Muscle layer of duodenum (tissue), 2 donors: ENCODE results near the gene ZFHX3.
"Not testable (repeated sequence)": the region's sequence is repeated elsewhere in the genome, so short reads cannot be mapped to it uniquely, and the experiment has no call there.

ENCODE experiments used
- H3K27ac ChIP-seq: one replicate; pipeline ENCODE4 v1.7.0; 2013; ENCODE audit warnings: mild to moderate bottlenecking, low read length
- H3K27me3 ChIP-seq: one replicate; pipeline ENCODE4 v1.7.0; 2013; ENCODE audit warnings: low read depth, mild to moderate bottlenecking, control low read depth, low read length
- H3K36me3 ChIP-seq, 2 donors: one replicate each; pipeline ENCODE4 v1.7.0; 2013; ENCODE audit warnings: low read length in 2 of 2, control low read depth in 1 of 2, mild to moderate bottlenecking in 1 of 2; ENCODE audit not compliant: insufficient read depth in 2 of 2, control insufficient read depth in 1 of 2
- H3K4me1 ChIP-seq, 2 donors: one replicate each; pipeline ENCODE4 v1.7.0; 2013; ENCODE audit warnings: low read length in 2 of 2, mild to moderate bottlenecking in 2 of 2, control low read depth in 1 of 2, moderate library complexity in 1 of 2; ENCODE audit not compliant: insufficient read depth in 2 of 2, control insufficient read depth in 1 of 2
- H3K4me3 ChIP-seq, 2 donors: one replicate each; pipeline ENCODE4 v1.7.0; 2013; ENCODE audit warnings: low read length in 2 of 2, low read depth in 1 of 2, mild to moderate bottlenecking in 1 of 2
- H3K9me3 ChIP-seq, 2 donors: one replicate each; pipeline ENCODE4 v1.7.0; 2013; ENCODE audit warnings: low read length in 2 of 2, control low read depth in 1 of 2, mild to moderate bottlenecking in 1 of 2; ENCODE audit not compliant: control insufficient read depth in 1 of 2
- donor health status: healthy.

The ZFHX3 gene

GRCh38 chr16:73083271-73083670 lies 35.3 kb upstream of the ZFHX3 start:
- Histone ChIP-seq H3K4me3 (no peak overlapping the region), H3K27ac (no peak overlapping the region), H3K27me3 (no peaks in the 10 kb centered on the region)

GRCh38 chr16:73082634-73083051 lies 34.7 kb upstream of the ZFHX3 start:
- not testable (repeated sequence) for H3K4me1 ChIP-seq, H3K4me3 ChIP-seq, H3K9me3 ChIP-seq, H3K27ac ChIP-seq, H3K36me3 ChIP-seq, H3K27me3 ChIP-seq

More at GRCh38 chr16:73083271-73083670, 35.3 kb upstream of the ZFHX3 start:
- peaks cover 0 to 4% of the 10 kb centered on the region in 2 donors for H3K9me3 ChIP-seq
- H3K4me1 ChIP-seq, result no peaks in the 10 kb centered on the region
- no peaks in the 10 kb centered on the region for H3K36me3 ChIP-seq

- Histone ChIP-seq H3K36me3 (no peaks in the 10 kb centered on the region), H3K27me3 (no peaks in the 10 kb centered on the region), H3K4me3 (no peak overlapping the region), H3K27ac (no peak overlapping the region), H3K4me1 (no peaks in the 10 kb centered on the region), H3K9me3 (peaks cover 0 to 2% of the 10 kb centered on the region in 2 donors)
Measured at GRCh38 chr16:73080931-73081330, 33.0 kb upstream of the ZFHX3 start.

- Histone ChIP-seq H3K27ac (no peak overlapping the region), H3K4me3 (no peak overlapping the region), H3K27me3 (no peaks in the 10 kb centered on the region), H3K9me3 (no peaks in the 10 kb centered on the region), H3K4me1 (peaks cover 0 to 5% of the 10 kb centered on the region in 2 donors), H3K36me3 (no peaks in the 10 kb centered on the region)
Measured at GRCh38 chr16:73076324-73076810, 28.4 kb upstream of the ZFHX3 start.

- Histone ChIP-seq H3K4me1 (peaks cover 0 to 14% of the 10 kb centered on the region in 2 donors), H3K27ac (no peak overlapping the region), H3K36me3 (no peaks in the 10 kb centered on the region), H3K27me3 (no peaks in the 10 kb centered on the region), H3K4me3 (no peak overlapping the region), H3K9me3 (no peaks in the 10 kb centered on the region)
Measured at GRCh38 chr16:73074382-73074781, 26.5 kb upstream of the ZFHX3 start.

GRCh38 chr16:73072051-73072450 lies 24.1 kb upstream of the ZFHX3 start:
- H3K36me3 ChIP-seq, H3K27ac ChIP-seq, H3K4me3 ChIP-seq, H3K9me3 ChIP-seq, H3K27me3 ChIP-seq: not testable (repeated sequence)
- peaks cover 8 to 22% of the 10 kb centered on the region in 2 donors for H3K4me1 ChIP-seq

- Histone ChIP-seq H3K4me1 (peaks cover 8 to 29% of the 10 kb centered on the region in 2 donors), H3K36me3 (peaks cover 0 to 3% of the 10 kb centered on the region in 2 donors), H3K27ac (no peak overlapping the region), H3K9me3 (no peaks in the 10 kb centered on the region), H3K27me3 (peaks cover 2% of the 10 kb centered on the region), H3K4me3 (peak overlapping the region in 1 of 2 donors; percentile 25)
Measured at GRCh38 chr16:73071131-73071940, 23.4 kb upstream of the ZFHX3 start.

- peaks cover 16% of the 10 kb centered on the region for H3K27me3 ChIP-seq
- H3K27ac ChIP-seq, result peak overlapping the region; percentile 79
- H3K9me3 ChIP-seq, result no peaks in the 10 kb centered on the region
- H3K4me3 ChIP-seq, result no peak overlapping the region
- H3K36me3 ChIP-seq, result peaks cover 0 to 3% of the 10 kb centered on the region in 2 donors
- H3K4me1 ChIP-seq, result peaks cover 8 to 44% of the 10 kb centered on the region in 2 donors
Measured at GRCh38 chr16:73069581-73070262, 21.8 kb upstream of the ZFHX3 start.

GRCh38 chr16:73068541-73069401 lies 20.8 kb upstream of the ZFHX3 start:
- Histone ChIP-seq H3K9me3 (no peaks in the 10 kb centered on the region), H3K4me3 (no peak overlapping the region), H3K27me3 (peaks cover 22% of the 10 kb centered on the region), H3K36me3 (peaks cover 0 to 3% of the 10 kb centered on the region in 2 donors), H3K4me1 (peaks cover 8 to 49% of the 10 kb centered on the region in 2 donors), H3K27ac (peak overlapping the region; percentile 79)

- Histone ChIP-seq H3K27ac (peak overlapping the region; percentile 76), H3K27me3 (peaks cover 30% of the 10 kb centered on the region), H3K4me1 (peaks cover 8 to 52% of the 10 kb centered on the region in 2 donors), H3K9me3 (no peaks in the 10 kb centered on the region), H3K36me3 (peaks cover 0 to 3% of the 10 kb centered on the region in 2 donors), H3K4me3 (no peak overlapping the region)
Measured at GRCh38 chr16:73067671-73068540, 20.0 kb upstream of the ZFHX3 start.
